ENCODE measurements around the gene OR56A1. TPM values are rescaled to one million over a fixed set of nuclear protein-coding genes. Genes with fewer than 3 reads are reported as not detected.

OR56A1 gene
- total and polyA plus RNA-seq, 2 of the 4 experiments (the other 2 are of a cell fraction): not detected

DNA sequence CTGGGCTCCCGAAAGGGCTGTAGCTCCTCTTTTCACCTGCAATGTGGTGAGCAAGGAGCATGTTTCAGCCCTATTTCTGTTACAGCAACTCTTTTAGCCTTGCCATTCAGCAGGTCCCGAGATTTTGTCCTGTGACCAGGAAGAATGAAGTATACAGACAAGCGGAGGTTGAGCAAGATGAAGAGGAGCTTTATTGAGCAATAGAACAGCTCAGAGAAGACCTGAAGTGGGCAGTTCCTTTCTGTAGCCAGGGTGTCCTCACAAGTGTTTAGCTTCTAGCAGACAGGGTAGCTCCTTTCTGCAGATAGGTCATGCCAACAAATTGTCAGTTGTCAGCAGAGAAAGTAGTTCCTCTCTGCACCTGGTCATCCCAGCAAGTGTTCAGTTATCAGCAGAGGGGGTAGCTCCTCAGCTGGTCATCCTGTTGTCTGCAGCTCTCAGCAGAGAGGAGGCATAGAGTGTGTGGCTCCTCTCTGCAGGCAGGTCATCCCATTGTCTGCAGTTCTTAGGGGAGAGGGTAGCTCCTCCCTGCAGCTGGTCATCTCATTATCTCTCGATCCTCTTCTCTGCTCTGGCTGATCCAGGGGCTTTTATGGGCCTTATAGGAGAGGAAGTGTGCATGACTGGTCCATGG lies 18.4 kb downstream of the OR56A1 start:
- H4K8ac ChIP-seq (ENCODE audit: low read depth in 2 of 2, low read length in 2 of 2): no peak overlapping the region
- peaks cover 3% of the 10 kb centered on the region; the same call in 1 of the 2 replicates for H3K9me3 ChIP-seq (ENCODE audit: control insufficient read depth, insufficient read depth, low read length)
- no peak overlapping the region for H4K5ac ChIP-seq (ENCODE audit: low read depth, low read length)
- no peaks in the 10 kb centered on the region for H3K27me3 ChIP-seq (ENCODE audit: control insufficient read depth, insufficient read depth, low read length)
- H3K4me2 ChIP-seq (ENCODE audit: low read depth, low read length): no peak overlapping the region
- ChIA-PET POLR2A (ENCODE audit: unreplicated experiment) (no interaction called here), CTCF (no interaction called here)
- H2AK5ac ChIP-seq (ENCODE audit: low read depth, low read length): no peak overlapping the region
- no peak overlapping the region for H3K56ac ChIP-seq (ENCODE audit: extremely low read depth, insufficient read depth, low read length)
- no peak for TF ChIP-seq CHD1 (IDR thresholded peaks at IDR 0.05; ENCODE audit: low read depth, low read length)
- no peak for TF ChIP-seq NFE2L2 (IDR thresholded peaks at IDR 0.05; ENCODE audit: low read depth, low read length)
- no peak for TF ChIP-seq MAFK (IDR thresholded peaks at IDR 0.05; ENCODE audit: low read depth, low read length)
- no peak for TF ChIP-seq POLR2A (IDR thresholded peaks at IDR 0.05; ENCODE audit: low read depth, low read length)
- TF ChIP-seq SMC3 (IDR thresholded peaks at IDR 0.05; ENCODE audit: low read depth, low read length): no peak
- no peak for TF ChIP-seq MXI1 (IDR thresholded peaks at IDR 0.05; ENCODE audit: borderline replicate concordance, low read depth, low read length)
- no peak for TF ChIP-seq MAZ (IDR thresholded peaks at IDR 0.05; ENCODE audit: borderline replicate concordance, low read depth, low read length)
- no peak for TF ChIP-seq BHLHE40 (IDR thresholded peaks at IDR 0.05; ENCODE audit: low read depth, low read length)
- TF ChIP-seq RAD21 (IDR thresholded peaks at IDR 0.05; ENCODE audit: low read length): no peak
- TF ChIP-seq, protein P1, sequence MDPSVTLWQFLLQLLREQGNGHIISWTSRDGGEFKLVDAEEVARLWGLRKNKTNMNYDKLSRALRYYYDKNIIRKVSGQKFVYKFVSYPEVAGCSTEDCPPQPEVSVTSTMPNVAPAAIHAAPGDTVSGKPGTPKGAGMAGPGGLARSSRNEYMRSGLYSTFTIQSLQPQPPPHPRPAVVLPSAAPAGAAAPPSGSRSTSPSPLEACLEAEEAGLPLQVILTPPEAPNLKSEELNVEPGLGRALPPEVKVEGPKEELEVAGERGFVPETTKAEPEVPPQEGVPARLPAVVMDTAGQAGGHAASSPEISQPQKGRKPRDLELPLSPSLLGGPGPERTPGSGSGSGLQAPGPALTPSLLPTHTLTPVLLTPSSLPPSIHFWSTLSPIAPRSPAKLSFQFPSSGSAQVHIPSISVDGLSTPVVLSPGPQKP (IDR thresholded peaks at IDR 0.05; ENCODE audit: borderline replicate concordance, low read depth, low read length): no peak
- TF ChIP-seq, protein P2, sequence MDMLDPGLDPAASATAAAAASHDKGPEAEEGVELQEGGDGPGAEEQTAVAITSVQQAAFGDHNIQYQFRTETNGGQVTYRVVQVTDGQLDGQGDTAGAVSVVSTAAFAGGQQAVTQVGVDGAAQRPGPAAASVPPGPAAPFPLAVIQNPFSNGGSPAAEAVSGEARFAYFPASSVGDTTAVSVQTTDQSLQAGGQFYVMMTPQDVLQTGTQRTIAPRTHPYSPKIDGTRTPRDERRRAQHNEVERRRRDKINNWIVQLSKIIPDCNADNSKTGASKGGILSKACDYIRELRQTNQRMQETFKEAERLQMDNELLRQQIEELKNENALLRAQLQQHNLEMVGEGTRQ (IDR thresholded peaks at IDR 0.05; ENCODE audit: low read depth, low read length): no peak
- TF ChIP-seq CEBPB (IDR thresholded peaks at IDR 0.05; ENCODE audit: low read depth, low read length): no peak
- no peak for TF ChIP-seq RFX5 (IDR thresholded peaks at IDR 0.05; ENCODE audit: low read depth, low read length)
- no peaks in the 10 kb centered on the region for H3K4me1 ChIP-seq (ENCODE audit: control insufficient read depth, insufficient read depth, low read length)
- no TSS peak for BruUV-seq (replicated peaks)
- no peak overlapping the region for H3K4ac ChIP-seq (ENCODE audit: low read depth, low read length)
- no peak overlapping the region for H3K23ac ChIP-seq (ENCODE audit: low read depth, low read length)
- dilution Hi-C loops (cut with HindIII; ENCODE audit: low sequenced_read_pairs, unreplicated experiment) (no loop called here), intact Hi-C loops (cut with micrococcal nuclease) (no loop called here), in situ Hi-C loops (cut with MboI; ENCODE audit: low sequenced_read_pairs) (no loop called here)
- H3K9ac ChIP-seq (ENCODE audit: low read depth, low read length): no peak overlapping the region
- WGBS, 2 experiments (ENCODE audit: extremely low coverage in 2 of 2, insufficient read length in 1 of 2): 66% methylated on average over 2 of the region's 4 CpGs; no CpG with 5 or more reads in 1 of the 2 experiments
- DNase-seq (no peak), ATAC-seq (ENCODE audit: low read depth) (no peak)
- H3K18ac ChIP-seq (ENCODE audit: low read depth, low read length): no peak overlapping the region
- no peak overlapping the region for H4K91ac ChIP-seq (ENCODE audit: insufficient read depth, low read depth, low read length)
- no peak overlapping the region for H2AK9ac ChIP-seq (replicated peaks; ENCODE audit: low read depth, low read length, poor library complexity)
- H2BK5ac ChIP-seq (ENCODE audit: low read depth, low read length, poor library complexity, severe bottlenecking): no peak overlapping the region
- no peak overlapping the region for H3K14ac ChIP-seq (replicated peaks; ENCODE audit: low read depth, low read length)
- no peak overlapping the region for H2BK15ac ChIP-seq (ENCODE audit: low read depth, low read length)
- H3K4me3 ChIP-seq (ENCODE audit: insufficient read depth, low read depth, low read length): no peak overlapping the region
- H2BK120ac ChIP-seq (ENCODE audit: low read depth, low read length): no peak overlapping the region
- H3K9me1 ChIP-seq (ENCODE audit: insufficient read depth, low read length): no peaks in the 10 kb centered on the region
- no peak overlapping the region for H2AFZ ChIP-seq (replicated peaks; ENCODE audit: low read length, poor library complexity)
- no peaks in the 10 kb centered on the region for H3K79me1 ChIP-seq (ENCODE audit: low read depth in 1 of 2, low read length in 2 of 2)
- no peaks in the 10 kb centered on the region for H3K36me3 ChIP-seq (ENCODE audit: control insufficient read depth, insufficient read depth, low read length)
- H3K27ac ChIP-seq (ENCODE audit: insufficient read depth, low read length): no peak overlapping the region
- H4K20me1 ChIP-seq (ENCODE audit: insufficient read depth, low read length): no peaks in the 10 kb centered on the region
- H2BK20ac ChIP-seq (ENCODE audit: low read depth, low read length): no peak overlapping the region

All from IMR-90 (cell line).